Measurements from ENCODE around the gene FZD4. TPM values are rescaled to one million over a fixed set of nuclear protein-coding genes. Genes with fewer than 3 reads are reported as not detected.

Gene FZD4
- total and polyA plus RNA-seq, 8 donors = 20.7 to 27.1 (median 25.5) TPM

DNA sequence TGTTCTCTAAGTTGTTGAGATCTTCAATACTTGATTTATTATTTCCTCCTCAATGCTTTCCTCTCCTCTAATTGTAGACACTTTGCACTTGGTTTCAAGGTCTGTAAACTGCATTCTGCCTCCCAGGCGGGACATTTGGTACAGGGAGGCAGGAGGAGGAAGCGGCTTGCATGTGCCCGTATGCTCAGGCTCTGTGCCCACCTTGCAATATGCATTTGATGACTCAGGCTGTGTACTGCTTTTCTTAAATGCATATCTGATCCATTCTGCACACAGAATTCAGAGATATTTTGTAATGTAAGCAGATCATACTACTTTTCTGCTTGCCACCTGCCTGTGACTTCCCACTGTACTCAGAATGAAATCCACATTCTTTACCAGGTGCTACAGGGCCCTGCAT is 55.0 kb downstream of the FZD4 start:
- Histone ChIP-seq H3K9me3 (no peaks in the 10 kb centered on the region), H3K27me3 (no peaks in the 10 kb centered on the region), H3K4me1 (no peaks in the 10 kb centered on the region), H3K36me3 (no peaks in the 10 kb centered on the region), H3K27ac (no peak overlapping the region), H3K4me3 (no peak overlapping the region)
- ATAC-seq (no peak), DNase-seq (no peak)
- intact Hi-C loops (cut with DNase I) = no loop called here
- TF ChIP-seq CTCF (IDR thresholded peaks at IDR 0.05) = no peak

DNA sequence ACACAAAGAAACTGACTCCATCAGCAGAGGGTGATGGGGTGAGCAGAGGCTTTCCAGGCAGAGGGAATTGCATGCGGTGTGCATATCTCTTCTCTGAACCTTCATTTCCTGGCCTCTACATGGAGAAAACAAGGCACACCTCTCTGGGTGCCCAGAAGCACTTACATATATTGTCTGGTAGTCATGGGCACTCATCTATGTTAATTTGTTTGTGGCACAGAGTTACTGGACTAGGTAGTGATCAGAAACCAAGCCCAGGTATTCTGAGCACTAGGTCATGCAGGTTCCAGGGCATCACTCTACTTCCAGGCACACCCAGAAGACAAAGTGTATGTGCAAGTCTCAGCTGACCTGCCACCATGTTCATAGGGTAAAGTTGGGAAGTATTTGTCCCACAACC is 56.5 kb downstream of the FZD4 start:
- Histone ChIP-seq H3K27ac (no peak overlapping the region), H3K4me3 (no peak overlapping the region), H3K27me3 (no peaks in the 10 kb centered on the region), H3K9me3 (no peaks in the 10 kb centered on the region), H3K36me3 (no peaks in the 10 kb centered on the region), H3K4me1 (no peaks in the 10 kb centered on the region)
- ATAC-seq (no peak), DNase-seq (no peak)
- intact Hi-C loops (cut with DNase I) = no loop called here
- no peak for TF ChIP-seq CTCF (IDR thresholded peaks at IDR 0.05)

DNA sequence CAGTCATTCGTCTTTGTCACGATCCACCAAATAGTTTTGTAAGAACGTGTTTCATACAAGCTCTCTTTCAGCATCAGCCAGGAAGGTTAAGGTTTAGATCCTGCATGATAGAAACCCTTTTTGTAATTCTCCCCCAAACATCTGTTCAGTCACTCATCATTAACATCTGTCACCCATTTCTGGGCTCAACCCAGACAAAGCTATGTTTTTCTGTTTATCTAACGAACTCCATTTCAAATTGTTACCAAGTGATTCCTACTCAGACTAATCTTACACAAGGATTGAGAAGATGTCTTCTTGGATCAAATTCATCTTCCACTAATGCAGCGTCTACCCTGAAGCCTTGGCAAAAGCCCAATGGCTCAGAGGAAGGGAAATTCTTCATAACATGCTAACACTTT is 58.8 kb downstream of the FZD4 start:
- no peak for DNase-seq
- no peaks in the 10 kb centered on the region for H3K9me3 ChIP-seq
- intact Hi-C loops (cut with DNase I) = no loop called here
- ATAC-seq = no peak
- no peak overlapping the region for H3K4me3 ChIP-seq
- no peaks in the 10 kb centered on the region for H3K27me3 ChIP-seq
- H3K27ac ChIP-seq = no peak overlapping the region
- TF ChIP-seq CTCF (IDR thresholded peaks at IDR 0.05) = no peak
- H3K4me1 ChIP-seq = no peaks in the 10 kb centered on the region
- no peaks in the 10 kb centered on the region for H3K36me3 ChIP-seq

Other genes starting within 250 kb of the FZD4 start
- 100 to 1,000 TPM; 133 to 149 TPM for gene PRSS23, start 154.9 kb downstream of the FZD4 start, total RNA-seq
- 10 to 100 TPM; 62.9 to 82.5 (median 73.9) TPM for gene PRSS23, start 154.9 kb downstream of the FZD4 start, polyA plus RNA-seq (ENCODE audit: insufficient read length in 6 of 6)
- 10 to 100 TPM; 21.3 to 26.6 TPM for gene TMEM135, start 82.5 kb upstream of the FZD4 start, total RNA-seq
- 10 to 100 TPM; 26.3 to 33.4 (median 28.1) TPM for gene TMEM135, start 82.5 kb upstream of the FZD4 start, polyA plus RNA-seq (ENCODE audit: insufficient read length in 6 of 6)